CD1c-positive myeloid dendritic cell (primary cell): ENCODE results near the gene CXCL12.

Source experiments
- DNase-seq: peaks from one replicate; pipeline ENCODE4 v3.0.0-alpha.2; 2016; ENCODE audit errors: extremely low spot score

CXCL12 gene

DNA sequence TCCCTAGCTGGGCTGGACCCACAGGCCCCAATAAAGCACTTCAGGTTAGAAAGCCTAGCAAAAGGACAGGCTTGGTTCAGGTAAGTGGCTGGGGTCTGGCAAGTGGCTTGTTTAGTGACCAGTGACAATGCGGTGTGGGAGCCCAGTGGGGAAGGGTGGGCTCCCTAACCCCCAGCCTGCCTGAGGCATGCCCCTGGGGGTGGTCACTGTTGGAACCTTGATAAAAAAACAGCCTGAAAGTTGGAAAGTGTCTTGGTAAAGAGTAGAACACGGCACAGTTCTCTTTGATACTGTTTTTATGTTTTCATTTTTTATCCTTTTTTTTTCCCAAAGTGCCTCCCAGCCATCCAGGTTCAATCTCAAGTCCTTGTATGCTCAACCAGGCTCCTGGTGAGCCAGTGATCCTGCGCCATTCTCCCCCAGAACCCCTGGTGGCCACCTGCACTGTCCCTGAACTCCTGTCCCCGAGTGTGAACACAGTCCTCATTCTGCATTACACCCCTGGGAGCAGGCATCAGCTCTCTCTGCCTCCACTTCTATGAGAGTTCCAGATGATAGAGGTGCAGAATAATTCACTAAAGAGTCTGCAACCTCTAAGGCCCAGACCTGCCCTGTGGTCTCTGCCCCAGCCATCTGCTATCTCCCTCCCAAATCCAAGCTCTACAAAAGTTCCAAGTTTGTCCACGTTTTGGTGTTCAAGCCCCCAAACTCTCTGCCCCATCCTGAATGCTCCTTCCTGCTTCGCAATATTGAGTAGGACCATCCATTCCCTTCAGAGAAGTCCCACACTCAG is 15.0 kb upstream of the CXCL12 start:
- DNase-seq: no peak

GRCh38 chr10:44398747-44399658 is 14.1 kb upstream of the CXCL12 start:
- DNase-seq: no peak

DNA sequence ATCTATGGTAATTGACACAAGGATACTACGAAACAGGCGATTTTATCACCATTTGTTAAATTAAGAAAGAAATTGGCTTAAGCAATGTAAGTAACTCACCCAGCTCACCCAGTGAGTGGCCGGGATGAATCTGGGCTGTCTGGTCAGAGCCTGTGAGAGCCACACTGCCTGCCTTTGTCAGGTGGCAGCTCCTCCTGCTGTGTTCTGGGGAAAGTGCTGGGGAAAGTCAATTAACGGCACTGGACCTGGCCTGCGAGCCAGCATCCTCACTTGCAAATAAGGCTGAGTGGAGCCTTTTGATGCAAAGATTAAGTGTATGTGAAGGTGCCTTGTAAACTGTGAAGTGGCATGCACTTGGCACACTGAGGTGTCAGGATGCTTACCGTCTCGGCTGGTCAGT is 13.4 kb upstream of the CXCL12 start:
- DNase-seq: no peak

GRCh38 chr10:44397476-44398225 is 12.8 kb upstream of the CXCL12 start:
- no peak for DNase-seq

DNA sequence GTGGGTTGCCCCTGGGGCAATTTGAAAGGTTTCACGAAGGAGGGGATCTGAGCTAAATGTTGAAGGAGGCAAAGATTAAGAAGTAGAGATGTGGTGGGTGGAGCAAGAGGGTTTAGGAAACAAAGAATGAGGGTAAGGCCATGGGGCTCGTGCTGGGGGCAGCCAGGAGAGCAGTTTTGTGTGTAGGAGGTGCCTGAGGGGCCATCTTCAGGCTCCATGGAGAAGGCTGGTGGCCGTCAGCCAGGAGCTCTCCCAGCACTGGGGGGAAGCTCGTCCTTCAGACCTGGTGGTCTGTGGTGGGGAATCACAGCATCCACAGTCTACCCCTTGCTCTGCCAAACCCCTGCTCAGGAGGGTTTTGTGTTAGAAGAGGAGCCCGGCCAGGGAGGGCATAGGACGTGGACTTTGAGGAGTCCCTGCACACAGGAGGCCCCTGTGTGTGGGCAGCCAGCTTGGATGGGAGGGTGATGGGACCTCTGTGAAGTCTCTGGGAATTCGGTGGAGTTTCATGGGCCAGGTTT is 11.8 kb upstream of the CXCL12 start:
- no peak for DNase-seq

DNA sequence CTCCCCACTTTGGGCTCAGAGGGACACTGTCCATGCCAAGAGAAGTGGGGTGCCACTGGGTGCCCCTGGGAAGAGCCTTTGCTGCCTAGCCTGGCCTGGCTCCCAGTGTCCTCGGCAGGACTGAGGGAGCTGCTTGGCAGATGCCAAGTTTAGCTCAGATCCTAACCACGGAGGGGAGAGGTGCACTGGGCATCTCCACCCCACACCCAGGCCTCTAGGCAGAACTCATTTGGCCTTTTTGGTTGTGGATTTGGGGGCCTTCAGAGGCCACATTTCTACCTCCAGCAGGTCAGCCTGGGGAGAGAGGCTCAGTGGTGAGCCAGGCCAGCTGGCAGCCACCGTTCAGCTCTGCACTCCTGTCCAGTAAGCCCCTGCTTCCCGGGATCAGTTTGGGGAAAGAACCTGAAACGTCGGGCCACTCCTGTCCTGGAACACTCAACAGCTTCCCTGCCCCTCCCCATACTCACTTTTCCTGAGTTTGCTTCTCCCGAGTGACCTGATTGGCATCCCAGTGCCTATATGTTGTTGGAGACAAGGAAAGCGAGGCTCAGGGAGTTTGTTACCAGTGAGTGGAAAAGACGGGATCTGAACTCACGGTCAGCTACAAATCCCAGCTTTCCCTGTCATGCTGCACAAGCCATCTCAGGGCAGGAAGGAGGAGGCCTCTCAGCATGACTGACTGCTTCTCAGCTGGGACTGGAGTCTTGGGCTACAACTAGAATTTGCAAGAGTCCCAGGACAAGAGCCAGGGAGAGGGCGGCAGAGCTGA is 11.2 kb upstream of the CXCL12 start:
- no peak for DNase-seq

DNA sequence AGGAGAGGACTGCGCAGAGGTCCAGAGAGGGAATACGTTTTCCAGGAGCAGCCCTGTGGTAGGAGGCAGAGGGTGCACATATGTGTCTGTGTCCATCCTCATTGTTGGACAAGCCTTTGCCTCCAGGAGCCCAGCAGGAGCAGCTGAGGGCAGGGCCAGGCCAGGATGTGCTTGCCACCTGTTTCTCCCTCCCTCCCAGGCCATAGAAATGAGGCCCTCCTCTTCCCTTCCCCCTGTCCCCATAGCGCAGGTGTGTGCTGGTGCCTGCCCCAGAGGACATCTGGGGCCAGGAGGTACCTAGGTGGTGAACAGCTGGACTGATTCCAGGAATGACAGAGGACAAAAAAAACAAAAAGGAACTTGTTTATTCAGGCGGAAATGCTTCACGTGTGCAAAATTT is 10.5 kb upstream of the CXCL12 start:
- no peak for DNase-seq

GRCh38 chr10:44394696-44395381 is 9.9 kb upstream of the CXCL12 start:
- DNase-seq: no peak

DNA sequence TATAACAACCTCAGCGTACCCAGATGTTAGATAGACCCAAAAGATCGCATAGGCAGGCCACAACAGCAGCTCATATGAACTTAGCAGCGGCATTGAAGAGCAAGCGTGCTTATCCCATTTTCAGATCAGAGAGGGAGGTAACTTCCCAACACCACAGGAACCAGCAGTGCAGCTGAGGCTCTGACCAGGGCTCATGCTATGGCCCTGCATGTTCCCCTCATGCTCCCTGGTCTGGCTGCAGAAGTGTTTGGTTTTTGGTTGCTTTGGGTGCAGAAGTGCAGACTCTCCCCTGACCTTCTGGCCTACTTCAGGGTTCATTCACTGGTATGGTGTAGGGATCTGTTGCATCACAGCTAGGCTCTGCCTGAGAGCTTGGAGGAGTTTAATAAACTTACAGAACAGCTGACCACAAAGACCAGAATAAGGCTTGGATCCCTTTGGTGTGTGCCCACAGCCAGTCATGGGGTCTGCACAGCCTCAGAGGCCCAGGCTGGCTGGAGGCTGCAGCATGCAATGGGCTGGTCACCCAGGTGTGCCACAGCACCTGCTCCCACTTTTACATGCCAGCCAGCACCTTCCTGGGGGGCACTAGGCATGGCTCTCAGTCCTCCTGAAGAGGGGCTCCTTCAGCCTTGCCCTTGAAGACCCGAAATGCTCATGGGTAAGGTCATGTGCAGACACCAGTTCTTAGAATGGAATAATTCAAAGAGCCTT is 9.1 kb upstream of the CXCL12 start:
- DNase-seq: no peak

DNA sequence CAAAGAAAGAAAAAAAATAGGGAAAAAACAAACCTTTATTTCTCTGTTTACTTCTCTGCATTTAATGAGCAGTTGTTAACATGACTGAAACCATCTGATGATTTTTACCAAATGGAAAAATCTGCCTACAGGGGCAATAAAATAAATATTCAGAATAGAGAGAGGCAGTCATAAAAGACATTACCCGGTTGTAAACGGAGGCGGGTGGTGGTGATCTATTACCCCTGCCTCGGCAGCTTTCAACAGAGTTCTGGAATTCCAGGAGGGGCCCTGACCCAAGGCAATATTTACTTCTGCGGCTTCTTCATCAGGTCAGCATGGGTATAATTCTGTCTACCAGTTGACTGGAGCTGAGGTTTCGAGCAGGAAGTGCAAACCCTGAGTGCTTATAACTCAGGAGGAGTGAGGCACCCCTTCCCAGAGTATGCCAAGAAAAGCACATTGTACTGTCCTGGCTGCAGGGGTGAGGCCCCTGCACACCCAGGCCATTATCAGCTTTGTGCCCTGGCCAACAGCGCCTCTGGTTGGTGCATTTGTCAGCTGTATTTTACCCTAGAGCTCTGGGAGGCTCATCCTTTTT is 8.2 kb upstream of the CXCL12 start:
- no peak for DNase-seq

DNA sequence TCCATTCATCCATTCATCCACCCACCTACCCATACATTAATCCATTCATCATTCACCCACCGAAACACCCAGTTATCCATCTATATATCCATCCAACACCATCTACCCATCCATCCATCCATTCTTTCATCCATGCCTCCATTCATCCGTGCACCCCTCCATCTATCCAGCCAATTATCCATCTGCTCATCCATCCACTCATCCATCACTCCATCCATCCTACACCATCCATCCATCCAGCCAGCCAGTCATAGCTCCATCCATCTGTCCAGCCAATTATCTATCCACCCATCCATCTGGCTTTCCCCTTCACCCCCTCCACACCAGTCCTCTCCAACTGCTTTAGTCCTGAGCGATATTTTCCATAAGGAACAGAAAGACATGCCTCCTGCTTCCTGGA is 7.5 kb upstream of the CXCL12 start:
- DNase-seq: no peak

DNA sequence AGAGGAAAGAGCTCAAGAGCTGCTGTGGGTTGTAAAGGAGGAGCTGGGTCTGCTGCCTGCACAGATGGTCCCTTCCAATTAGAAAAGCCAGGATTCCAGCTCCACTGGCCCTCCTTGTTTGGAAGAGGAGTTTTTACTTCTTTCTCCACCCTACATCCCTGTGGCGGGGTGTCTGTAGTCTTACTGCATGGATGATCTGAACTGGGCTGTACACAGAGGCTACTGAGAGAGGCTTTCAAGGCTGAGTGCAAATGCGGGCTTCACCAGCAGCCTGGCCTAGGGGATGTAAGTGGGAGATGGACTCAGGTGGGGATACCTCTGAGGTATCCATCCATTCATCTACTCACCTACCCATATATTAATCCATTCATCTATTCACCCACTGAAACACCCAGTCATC is 7.1 kb upstream of the CXCL12 start:
- DNase-seq: no peak

- no peak for DNase-seq
Measured at GRCh38 chr10:44390585-44391072, 5.7 kb upstream of the CXCL12 start.

DNA sequence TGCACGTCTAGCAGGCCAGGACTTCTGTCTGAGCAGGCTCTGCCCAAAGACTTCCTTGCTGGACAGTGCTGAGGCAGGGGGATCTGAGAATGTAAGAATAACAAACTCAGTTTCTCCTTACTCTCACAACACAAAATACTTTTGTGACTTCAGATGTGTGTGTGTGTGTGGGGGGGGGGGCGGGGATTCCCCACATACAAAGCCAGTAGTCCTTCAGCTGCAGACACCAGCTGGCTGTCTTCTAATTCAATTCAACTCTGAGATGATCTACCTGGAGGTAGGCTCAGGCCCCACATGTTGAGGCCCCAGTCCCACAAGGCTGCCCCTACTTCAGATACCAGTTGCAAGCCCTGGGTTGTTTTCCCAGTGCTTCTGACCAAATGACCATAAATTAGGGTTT is 4.7 kb upstream of the CXCL12 start:
- no peak for DNase-seq

GRCh38 chr10:44389150-44389549 is 4.3 kb upstream of the CXCL12 start:
- no peak for DNase-seq

DNA sequence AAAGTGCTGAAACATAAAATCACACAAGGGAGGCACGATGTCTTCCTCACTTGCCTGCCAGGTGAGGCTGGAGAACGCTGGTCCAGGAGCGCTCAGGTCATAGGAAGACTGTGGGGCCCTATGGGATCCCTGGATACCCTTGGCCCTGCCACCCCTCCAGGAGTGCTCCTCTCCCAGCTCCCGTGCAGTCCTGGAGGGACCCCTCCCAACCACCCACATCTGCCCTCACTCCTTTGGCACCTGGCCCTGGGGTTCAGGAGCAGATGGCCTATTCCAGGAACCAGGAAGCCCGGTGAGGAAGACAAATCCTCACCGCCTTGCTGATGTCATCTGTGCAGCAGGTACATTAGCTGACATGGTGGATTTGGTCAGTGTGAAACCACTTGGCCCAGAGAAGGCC is 3.7 kb upstream of the CXCL12 start:
- DNase-seq: no peak

- no peak for DNase-seq
Measured at GRCh38 chr10:44387853-44388251, 3.0 kb upstream of the CXCL12 start.

DNA sequence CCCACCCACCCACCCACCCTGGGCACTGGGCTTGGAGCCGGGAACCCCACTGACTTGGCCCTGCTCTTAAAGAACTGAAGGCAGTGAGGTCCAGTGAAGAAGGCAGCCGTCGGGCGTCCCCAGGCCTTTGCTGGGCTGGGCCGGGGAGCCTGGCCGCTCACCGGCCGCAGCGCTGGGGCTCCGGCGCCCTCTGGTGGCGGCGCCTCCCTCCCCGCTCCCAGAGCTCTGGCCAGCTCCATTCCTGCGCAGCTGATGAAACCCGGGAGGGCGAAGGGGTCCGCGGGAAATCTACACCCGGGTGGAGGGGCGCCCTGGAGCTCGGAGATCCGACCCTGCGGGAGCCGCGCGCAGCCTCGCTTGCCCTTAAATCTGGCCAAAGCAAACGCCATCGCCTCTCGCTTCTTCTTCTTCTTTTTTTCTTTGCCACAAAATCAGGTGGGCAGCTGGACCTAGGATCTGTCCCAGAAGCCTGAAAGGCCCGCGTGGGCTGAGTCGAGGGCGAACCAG is 1.7 kb upstream of the CXCL12 start:
- DNase-seq: peak; percentile 42

DNA sequence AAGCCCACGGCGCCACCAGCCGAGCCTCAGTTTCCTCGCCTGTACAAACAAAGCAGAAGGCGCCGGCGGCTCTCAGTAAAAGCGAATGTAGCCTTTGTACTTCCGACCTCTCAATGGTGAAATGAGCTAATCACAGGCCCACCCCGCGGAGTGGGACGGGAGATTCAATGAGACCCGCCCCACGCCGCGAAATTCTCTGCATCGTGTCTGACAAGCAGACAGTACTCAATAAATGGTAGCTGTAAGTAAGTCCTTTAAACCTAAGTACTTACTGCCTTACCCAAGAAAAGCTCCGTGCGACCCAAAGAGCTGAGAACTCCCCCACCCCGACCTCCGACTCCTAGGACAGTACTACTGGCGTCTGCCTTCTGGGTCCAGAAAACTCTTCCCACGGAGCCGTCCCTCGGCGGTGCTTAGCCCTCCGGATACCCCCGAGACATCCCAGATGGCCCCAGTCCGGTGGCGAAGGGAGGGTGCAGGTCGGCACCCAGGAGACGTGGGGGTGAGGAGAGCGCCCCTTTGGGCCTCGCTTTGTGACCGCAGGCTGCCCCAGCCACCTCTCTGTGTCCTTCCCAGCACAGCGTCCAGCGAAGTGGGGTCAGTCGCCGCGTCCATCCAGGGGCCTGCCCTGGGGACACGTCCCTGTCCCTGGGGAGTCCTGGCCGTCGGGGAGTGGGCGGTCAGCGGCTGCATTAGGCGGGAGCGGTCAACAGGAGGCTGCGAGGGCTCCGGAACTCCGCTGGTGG is 972 bp upstream of the CXCL12 start:
- no peak for DNase-seq
